Amniotic stem cell (primary cell): ENCODE results near the gene ACTMAP.
"Not testable (repeated sequence)": the region's sequence is repeated elsewhere in the genome, so short reads cannot be mapped to it uniquely, and the experiment has no call there.

Experiments used
- DNase-seq: peaks from one replicate; lab custom pipeline; 2025; lab: John Stamatoyannopoulos, UW

The ACTMAP gene

GRCh38 chr19:40775632-40776022 lies 25.4 kb upstream of the ACTMAP start:
- no peak for DNase-seq

- DNase-seq: no peak
Observed at GRCh38 chr19:40774916-40775631, 24.8 kb upstream of the ACTMAP start, which contains the start of gene MIA. TSS of gene MIA (plus strand) at chr19:40775521. CDS start at chr19:40775543, 22 bp downstream.

- not testable (repeated sequence) for DNase-seq
Observed at GRCh38 chr19:40771101-40771862, 21.0 kb upstream of the ACTMAP start.

GRCh38 chr19:40768869-40769268 lies 18.6 kb upstream of the ACTMAP start:
- no peak for DNase-seq

- not testable (repeated sequence) for DNase-seq
Observed at GRCh38 chr19:40766385-40766784, 16.1 kb upstream of the ACTMAP start.

GRCh38 chr19:40763963-40764362 lies 13.7 kb upstream of the ACTMAP start:
- no peak for DNase-seq

GRCh38 chr19:40763526-40763925 lies 13.2 kb upstream of the ACTMAP start:
- no peak for DNase-seq

- no peak for DNase-seq
Observed at GRCh38 chr19:40762754-40763470, 12.6 kb upstream of the ACTMAP start.

- no peak for DNase-seq
Observed at GRCh38 chr19:40759352-40759751, 9.1 kb upstream of the ACTMAP start.

- DNase-seq: no peak
Observed at GRCh38 chr19:40758491-40758890, 8.2 kb upstream of the ACTMAP start.

- DNase-seq: no peak
Observed at GRCh38 chr19:40756502-40757110, 6.3 kb upstream of the ACTMAP start.

GRCh38 chr19:40755791-40756190 lies 5.5 kb upstream of the ACTMAP start:
- no peak for DNase-seq

- DNase-seq: no peak
Observed at GRCh38 chr19:40755248-40755624, 5.0 kb upstream of the ACTMAP start.

GRCh38 chr19:40754611-40755247 lies 4.5 kb upstream of the ACTMAP start:
- DNase-seq: no peak

GRCh38 chr19:40752257-40752781 lies 2.0 kb upstream of the ACTMAP start:
- no peak for DNase-seq

GRCh38 chr19:40750874-40751537 lies 729 bp upstream of the ACTMAP start, which contains the start of gene SNRPA:
TSS of gene SNRPA (plus strand) at chr19:40751203. CDS start at chr19:40751409, 206 bp downstream.
- peak; percentile 94 for DNase-seq

- no peak for DNase-seq
Observed at GRCh38 chr19:40747536-40747935, 2.7 kb downstream of the ACTMAP start.

- DNase-seq: no peak
Observed at GRCh38 chr19:40745402-40745780, 4.9 kb downstream of the ACTMAP start.

GRCh38 chr19:40744554-40745401 lies 5.5 kb downstream of the ACTMAP start:
- DNase-seq: no peak

GRCh38 chr19:40743926-40744325 lies 6.4 kb downstream of the ACTMAP start:
- DNase-seq: no peak
